CD14-positive monocyte (primary cell): ENCODE measurements around the gene OGFOD3. TPM values are rescaled to one million over a fixed set of nuclear protein-coding genes. Genes with fewer than 3 reads are reported as not detected.

Experiments
- DNase-seq, 3 donors: peaks; one replicate each; pipeline ENCODE4 v3.0.0-alpha.2; 2011 to 2022
- H2AFZ ChIP-seq: 2 replicates; pipeline ENCODE4 v1.6.0; 2012; ENCODE audit warnings: mild to moderate bottlenecking, low read depth, low read length, inconsistent platforms; ENCODE audit not compliant: insufficient read depth, poor library complexity, severe bottlenecking
- H3K27ac ChIP-seq, 2 donors: 1 replicate in 1 of 2; 2 replicates in 1 of 2; pipeline ENCODE4 v1.5.1; 2012 to 2013; ENCODE audit warnings: low read length in 2 of 2, control low read depth in 1 of 2, inconsistent platforms in 1 of 2, low read depth in 1 of 2, mild to moderate bottlenecking in 1 of 2
- H3K27me3 ChIP-seq, 2 donors: one replicate each; pipeline versions ENCODE4 v1.6.0 to v1.6.1; 2011 to 2013; ENCODE audit warnings: low read length in 2 of 2; ENCODE audit not compliant: control insufficient read depth in 2 of 2, insufficient read depth in 2 of 2
- H3K36me3 ChIP-seq, 2 donors: replicated peaks in 1 of 2; 1 replicate in 1 of 2; 2 replicates in 1 of 2; pipeline versions ENCODE4 v1.5.1 to v1.6.1; 2012 to 2013; ENCODE audit warnings: low read length in 2 of 2, control low read depth in 1 of 2, inconsistent platforms in 1 of 2, mild to moderate bottlenecking in 1 of 2; ENCODE audit not compliant: insufficient read depth in 2 of 2, control insufficient read depth in 1 of 2
- H3K4me1 ChIP-seq, 2 donors: 1 replicate in 1 of 2; 2 replicates in 1 of 2; pipeline versions ENCODE4 v1.5.1 to v1.6.1; 2012 to 2013; ENCODE audit warnings: low read length in 2 of 2, control low read depth in 1 of 2, inconsistent platforms in 1 of 2, mild to moderate bottlenecking in 1 of 2, moderate library complexity in 1 of 2; ENCODE audit not compliant: insufficient read depth in 2 of 2, control insufficient read depth in 1 of 2
- H3K4me2 ChIP-seq: replicated peaks from 2 replicates; pipeline ENCODE3; 2012; ENCODE audit warnings: low read length, moderate library complexity, mild to moderate bottlenecking; ENCODE audit not compliant: poor library complexity, severe bottlenecking; ENCODE audit errors: extremely low read depth
- H3K4me3 ChIP-seq, 3 experiments: fragments of 200-600 bp in 1 of 3; sonication (generic) in 1 of 3; replicated peaks in 1 of 3; 1 replicate in 2 of 3; 2 replicates in 1 of 3; pipeline ENCODE4 v1.5.1; 2011 to 2013; ENCODE audit warnings: low read length in 3 of 3, mild to moderate bottlenecking in 3 of 3, control low read depth in 2 of 3, low read depth in 2 of 3, inconsistent platforms in 1 of 3, moderate library complexity in 1 of 3
- H3K79me2 ChIP-seq: 2 replicates; pipeline ENCODE4 v1.6.0; 2012; ENCODE audit warnings: mild to moderate bottlenecking, control low read depth, inconsistent platforms, low read length, moderate library complexity; ENCODE audit not compliant: insufficient read depth
- H3K9ac ChIP-seq: 2 replicates; pipeline ENCODE4 v1.6.0; 2017; ENCODE audit warnings: low read length, mild to moderate bottlenecking; ENCODE audit not compliant: insufficient read depth, poor library complexity, severe bottlenecking
- H3K9me3 ChIP-seq, 2 donors: replicated peaks in 1 of 2; 1 replicate in 1 of 2; 2 replicates in 1 of 2; pipeline versions ENCODE4 v1.5.1 to v1.6.1; 2012 to 2013; ENCODE audit warnings: low read length in 2 of 2, control low read depth in 1 of 2; ENCODE audit not compliant: control insufficient read depth in 1 of 2, insufficient read depth in 1 of 2
- H4K20me1 ChIP-seq: 2 replicates; pipeline ENCODE4 v1.6.0; 2012; ENCODE audit warnings: mild to moderate bottlenecking, low read length, control low read depth, moderate library complexity; ENCODE audit not compliant: insufficient read depth
- H3K27ac Mint-ChIP-seq, 7 donors: one replicate each; pipeline ENCODE4 v1.8.0; 2020; ENCODE audit warnings: mild to moderate bottlenecking in 7 of 7, mixed read lengths in 7 of 7, moderate library complexity in 6 of 7, inconsistent platforms in 2 of 7
- H3K27me3 Mint-ChIP-seq, 3 donors: one replicate each; pipeline ENCODE4 v1.8.0; 2021 to 2022; ENCODE audit warnings: low read depth in 3 of 3, mild to moderate bottlenecking in 3 of 3, mixed read lengths in 3 of 3, moderate library complexity in 3 of 3, inconsistent platforms in 1 of 3
- H3K36me3 Mint-ChIP-seq, 2 donors: one replicate each; pipeline ENCODE4 v1.8.0; 2020; ENCODE audit warnings: mixed read lengths in 2 of 2, inconsistent platforms in 1 of 2, mild to moderate bottlenecking in 1 of 2
- H3K4me1 Mint-ChIP-seq: one replicate; pipeline ENCODE4 v1.8.0; 2020; ENCODE audit warnings: mild to moderate bottlenecking, mixed read lengths
- H3K4me3 Mint-ChIP-seq, 2 donors: one replicate each; pipeline ENCODE4 v1.8.0; 2020; ENCODE audit warnings: mild to moderate bottlenecking in 2 of 2, mixed read lengths in 2 of 2, moderate library complexity in 1 of 2
- H3K9me3 Mint-ChIP-seq, 7 donors: one replicate each; pipeline ENCODE4 v1.8.0; 2020 to 2022; ENCODE audit warnings: mixed read lengths in 7 of 7, mild to moderate bottlenecking in 6 of 7, moderate library complexity in 6 of 7, inconsistent platforms in 2 of 7
- CTCF ChIP-seq: fragments of 200-600 bp; IDR thresholded peaks from one replicate; pipeline ENCODE4 v1.8.0; 2022; ENCODE audit warnings: antibody characterized with exemption, mild to moderate bottlenecking
- WGBS: methylation state at CpG from one replicate; pipeline ENCODE4 v1.1.5; 2013; ENCODE audit warnings: missing lambda C conversion rate; ENCODE audit not compliant: insufficient coverage; 5-methylcytosine and 5-hydroxymethylcytosine counted together
- intact Hi-C, 2 donors: fragments of 100-400 bp; cut with micrococcal nuclease; formaldehyde crosslinking; loops; one replicate each; pipeline versions ENCODE4 v1.15.0 to v1.15.1; 2023
- polyA plus RNA-seq, 3 donors: library from polyadenylated mRNA; depleted of rRNA in 1 of 3; unstranded in 2 of 3; stranded (reverse) in 1 of 3; fragments of 300-500 nt in 2 of 3; fragments of >200 nt in 1 of 3; fragmentation: Illumina TruSeq in 2 of 3; gene quantifications; 1 replicate in 2 of 3; 2 replicates in 1 of 3; pipeline ENCODE4 v1.2.3, GENCODE V29; 2012 to 2021

Gene OGFOD3
- polyA plus RNA-seq, 3 donors: 17.9 to 36.4 (median 25.2) TPM

- H3K4me1 ChIP-seq: peaks cover 33 to 35% of the 10 kb centered on the region in 2 donors
Observed at GRCh38 chr17:82402865-82403264, 15.5 kb downstream of the OGFOD3 start.

GRCh38 chr17:82400830-82401229 is 17.6 kb downstream of the OGFOD3 start:
- H2AFZ ChIP-seq: peak overlapping the region; percentile 49
- H3K36me3 ChIP-seq: peaks cover 13 to 20% of the 10 kb centered on the region in 2 donors
- H3K27me3 ChIP-seq: no peaks in the 10 kb centered on the region
- Mint-ChIP-seq H3K4me3 (peak overlapping the region; percentile 84 to 94), H3K9me3 (no peaks in the 10 kb centered on the region), H3K27ac (peak overlapping the region; percentile 78 to 94 (median 88)), H3K27me3 (peaks cover 1 to 6% (median 3%) of the 10 kb centered on the region in 3 donors), H3K36me3 (peaks cover 23 to 51% of the 10 kb centered on the region in 2 donors), H3K4me1 (peaks cover 27% of the 10 kb centered on the region)
- H3K27ac ChIP-seq: peak overlapping the region; percentile 47 to 66
- intact Hi-C loops: no loop called here
- TF ChIP-seq CTCF: no peak
- H3K9me3 ChIP-seq: no peaks in the 10 kb centered on the region
- peaks cover 28 to 30% of the 10 kb centered on the region in 2 donors for H3K4me1 ChIP-seq
- peak overlapping the region; percentile 74 for H3K4me2 ChIP-seq
- H3K9ac ChIP-seq: no peak overlapping the region
- peak; percentile 70 to 84 (median 82) for DNase-seq
- H4K20me1 ChIP-seq: no peaks in the 10 kb centered on the region
- no peaks in the 10 kb centered on the region for H3K79me2 ChIP-seq
- H3K4me3 ChIP-seq: peak overlapping the region; percentile 13 to 66 (median 22)
- 0% methylated on average over 12 of the region's 19 CpGs for WGBS

More at GRCh38 chr17:82402865-82403264, 15.5 kb downstream of the OGFOD3 start:
- H2AFZ ChIP-seq: no peak overlapping the region
- H3K79me2 ChIP-seq: no peaks in the 10 kb centered on the region
- H3K36me3 Mint-ChIP-seq: peaks cover 33 to 54% of the 10 kb centered on the region in 2 donors
- WGBS: 95% methylated on average over 4 of the region's 7 CpGs
- H3K27ac Mint-ChIP-seq: no peak overlapping the region
- peaks cover 16 to 24% of the 10 kb centered on the region in 2 donors for H3K36me3 ChIP-seq
- no peak overlapping the region for H3K9ac ChIP-seq
- no peak overlapping the region for H3K27ac ChIP-seq
- peaks cover 35% of the 10 kb centered on the region for H3K4me1 Mint-ChIP-seq
- H3K4me2 ChIP-seq: no peak overlapping the region
- no peak for TF ChIP-seq CTCF
- no peak for DNase-seq
- no peaks in the 10 kb centered on the region for H3K27me3 ChIP-seq
- H3K4me3 Mint-ChIP-seq: no peak overlapping the region
- H3K9me3 ChIP-seq: no peaks in the 10 kb centered on the region
- intact Hi-C loops: no loop called here
- H3K4me3 ChIP-seq: no peak overlapping the region
- no peaks in the 10 kb centered on the region for H4K20me1 ChIP-seq
- H3K27me3 Mint-ChIP-seq: peaks cover 3 to 6% (median 4%) of the 10 kb centered on the region in 3 donors
- H3K9me3 Mint-ChIP-seq: no peaks in the 10 kb centered on the region
